Uterus (tissue), 4 donors: Measurements from ENCODE around the gene CACHD1. TPM values are rescaled to one million over a fixed set of nuclear protein-coding genes. Genes with fewer than 3 reads are reported as not detected.

Experiments used
- DNase-seq, 2 donors: peaks; one replicate each; pipeline ENCODE4 v3.0.0-alpha.2; 2019 to 2020
- H3K27ac ChIP-seq, 2 donors: fragments of 200-600 bp; sonication (generic); 1 replicate in 1 of 2; 2 replicates in 1 of 2; pipeline ENCODE4 v1.5.1; 2016 to 2018
- H3K27me3 ChIP-seq, 2 donors: fragments of 200-600 bp; sonication (generic); one replicate each; pipeline ENCODE4 v1.5.1; 2018 to 2019; ENCODE audit warnings: control low read depth in 1 of 2
- H3K36me3 ChIP-seq, 2 donors: fragments of 200-600 bp; sonication (generic); one replicate each; pipeline ENCODE4 v1.5.1; 2019; ENCODE audit warnings: control low read depth in 1 of 2
- H3K4me1 ChIP-seq, 2 donors: fragments of 200-600 bp; sonication (generic); one replicate each; pipeline ENCODE4 v1.5.1; 2018 to 2019; ENCODE audit warnings: control low read depth in 1 of 2
- H3K4me3 ChIP-seq, 2 donors: fragments of 200-600 bp; sonication (generic); 1 replicate in 1 of 2; 2 replicates in 1 of 2; pipeline ENCODE4 v1.5.1; 2018 to 2019; ENCODE audit warnings: mild to moderate bottlenecking in 1 of 2
- H3K9me3 ChIP-seq, 2 donors: fragments of 200-600 bp; sonication (generic); one replicate each; pipeline ENCODE4 v1.5.1; 2019; ENCODE audit warnings: control low read depth in 1 of 2
- CTCF ChIP-seq, 4 experiments: fragments of 200-600 bp in 2 of 4; fragments of 450-650 bp in 2 of 4; sonication (generic) in 2 of 4; IDR thresholded peaks; one replicate each; pipeline ENCODE4 v1.5.1; 2016 to 2019; ENCODE audit warnings: antibody characterized with exemption in 4 of 4, mild to moderate bottlenecking in 2 of 4, moderate library complexity in 1 of 4
- POLR2A ChIP-seq, 2 donors: fragments of 450-650 bp; IDR thresholded peaks; one replicate each; pipeline ENCODE4 v1.6.1; 2016; ENCODE audit warnings: antibody characterized with exemption in 2 of 2, mild to moderate bottlenecking in 1 of 2, moderate library complexity in 1 of 2
- intact Hi-C: fragments of 100-400 bp; cut with DNase I; formaldehyde crosslinking; loops from one replicate; pipeline ENCODE4 v1.15.1; 2023; ENCODE audit warnings: low total_unique reads
- total RNA-seq, 4 donors: library from RNA; depleted of rRNA in 3 of 4; stranded (reverse); fragments of >200 nt in 3 of 4; gene quantifications; one replicate each; pipeline versions ENCODE4 v1.1.0 to v1.2.4, GENCODE V29; 2014 to 2023
- donor health status: DM: yes; HTN: yes; CAD: no.

CACHD1 gene
- 10 to 100 TPM; 19.2 to 39.9 (median 28.8) TPM for total RNA-seq

- intact Hi-C loops, result loop anchor here (5.0 to 10.0 kb wide), 3 partner anchors 175 to 535 kb away; no protein-coding TSS in a partner anchor
- no peaks in the 10 kb centered on the region for H3K4me1 ChIP-seq
- TF ChIP-seq POLR2A (IDR thresholded peaks at IDR 0.05) (peak; percentile 40 to 50), CTCF (IDR thresholded peaks at IDR 0.05) (peak; percentile 66 to 71 (median 70))
These were observed at the start of gene CACHD1 for GRCh38 chr1:64469977-64470664. Gene CACHD1, plus strand, starts transcription at chr1:64470129. Its CDS starts 616 bp downstream, at chr1:64470745.

GRCh38 chr1:64421377-64421776 is 48.6 kb upstream of the CACHD1 start:
- Histone ChIP-seq H3K27ac (no peak overlapping the region), H3K27me3 (no peaks in the 10 kb centered on the region), H3K4me1 (no peaks in the 10 kb centered on the region), H3K36me3 (no peaks in the 10 kb centered on the region), H3K4me3 (no peak overlapping the region), H3K9me3 (no peaks in the 10 kb centered on the region)
- intact Hi-C loops, result no loop called here
- no peak for TF ChIP-seq CTCF (IDR thresholded peaks at IDR 0.05)
- TF ChIP-seq POLR2A (IDR thresholded peaks at IDR 0.05), result no peak
- DNase-seq, result no peak

More at GRCh38 chr1:64469977-64470664, at the start of gene CACHD1:
- H3K9me3 ChIP-seq, result no peaks in the 10 kb centered on the region
- H3K4me3 ChIP-seq, result peak within 1 kb of the TSS; percentile 56 to 89
- peak; percentile 84 for DNase-seq
- no peaks in the 10 kb centered on the region for H3K27me3 ChIP-seq
- H3K27ac ChIP-seq, result peak within 1 kb of the TSS; percentile 92 to 96
- H3K36me3 ChIP-seq, result no peaks in the 10 kb centered on the region

GRCh38 chr1:64423526-64423925 is 46.4 kb upstream of the CACHD1 start:
- H3K27me3 ChIP-seq, result no peaks in the 10 kb centered on the region

DNA sequence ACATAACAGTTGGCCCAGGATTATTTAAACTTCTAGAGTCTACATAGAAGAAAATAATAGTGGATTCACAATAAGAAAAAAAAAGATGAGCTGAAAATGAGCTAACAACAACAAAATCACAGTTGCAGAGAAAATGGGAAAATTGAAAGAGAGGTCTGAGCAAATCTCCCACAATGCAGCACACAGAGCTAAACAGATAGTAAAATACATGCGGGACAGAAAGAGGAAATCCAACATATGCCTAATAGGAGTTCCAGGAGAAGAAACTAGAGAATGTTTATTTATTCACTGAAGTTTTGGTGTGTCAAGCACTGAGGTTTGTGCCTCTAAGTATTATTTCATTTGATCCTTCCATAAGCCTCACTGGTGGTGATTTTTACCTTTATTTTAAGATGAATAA is 45.5 kb upstream of the CACHD1 start:
- H3K9me3 ChIP-seq, result no peaks in the 10 kb centered on the region

More at GRCh38 chr1:64423526-64423925, 46.4 kb upstream of the CACHD1 start:
- H3K4me3 ChIP-seq, result no peak overlapping the region
- no peaks in the 10 kb centered on the region for H3K4me1 ChIP-seq
- no peaks in the 10 kb centered on the region for H3K9me3 ChIP-seq
- no peak overlapping the region for H3K27ac ChIP-seq
- intact Hi-C loops, result no loop called here
- H3K36me3 ChIP-seq, result no peaks in the 10 kb centered on the region
- TF ChIP-seq POLR2A (IDR thresholded peaks at IDR 0.05) (no peak), CTCF (IDR thresholded peaks at IDR 0.05) (no peak)
- DNase-seq, result no peak

More for the DNA sequence above, 45.5 kb upstream of the CACHD1 start:
- no peaks in the 10 kb centered on the region for H3K4me1 ChIP-seq
- intact Hi-C loops, result no loop called here
- no peak overlapping the region for H3K4me3 ChIP-seq
- no peaks in the 10 kb centered on the region for H3K36me3 ChIP-seq
- H3K27me3 ChIP-seq, result no peaks in the 10 kb centered on the region
- H3K27ac ChIP-seq, result no peak overlapping the region
- DNase-seq, result no peak
- TF ChIP-seq CTCF (IDR thresholded peaks at IDR 0.05) (no peak), POLR2A (IDR thresholded peaks at IDR 0.05) (no peak)
